ENCODE results near the gene PREP.
"Not testable (repeated sequence)": the region's sequence is repeated elsewhere in the genome, so short reads cannot be mapped to it uniquely, and the experiment has no call there.

Gene PREP

DNA sequence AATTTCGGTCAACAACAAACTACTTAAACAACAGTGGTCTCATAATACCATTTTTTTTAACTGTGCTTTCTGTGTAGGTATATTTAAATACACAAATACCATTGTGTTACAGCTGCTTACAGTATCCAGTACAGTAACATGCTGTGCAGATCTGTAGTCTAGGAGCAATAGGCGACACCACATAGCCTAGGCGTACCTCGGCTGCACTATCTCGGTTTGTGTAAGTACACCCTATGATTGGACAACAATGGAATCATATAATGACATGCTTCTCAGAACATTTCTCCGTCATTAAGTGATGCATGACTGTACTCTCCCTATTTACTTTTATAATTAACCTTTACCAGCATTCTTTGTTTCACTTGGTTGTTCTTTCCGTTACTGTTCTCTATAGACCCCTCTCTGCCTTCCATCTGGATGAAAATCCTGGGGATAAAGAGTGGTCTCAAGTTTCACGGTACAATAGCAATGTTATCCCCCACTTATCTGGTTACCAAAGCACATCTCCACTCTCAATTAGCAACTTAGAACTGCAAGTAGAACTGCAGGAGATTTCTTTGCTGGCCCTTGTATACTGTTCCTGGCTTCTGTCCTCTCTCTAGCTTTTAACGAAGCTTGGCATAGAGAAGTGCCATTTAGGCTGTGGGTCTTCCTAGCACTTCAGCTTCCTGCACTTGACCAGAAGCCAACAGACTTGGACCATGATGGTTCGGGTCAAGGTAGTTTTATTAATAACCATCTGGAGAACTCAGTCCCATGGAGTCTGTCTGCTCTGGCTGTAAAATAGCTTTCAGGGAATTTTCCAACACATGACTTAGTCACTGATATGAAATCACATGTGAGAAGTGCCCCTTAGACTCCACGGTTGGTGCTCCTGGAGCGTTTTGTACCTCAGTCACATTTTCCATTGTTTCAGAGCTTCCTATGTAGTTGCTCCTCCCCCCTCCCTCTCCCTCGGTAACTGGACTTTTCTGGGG is 142.7 kb downstream of the PREP start:
- no peak for DNase-seq

DNA sequence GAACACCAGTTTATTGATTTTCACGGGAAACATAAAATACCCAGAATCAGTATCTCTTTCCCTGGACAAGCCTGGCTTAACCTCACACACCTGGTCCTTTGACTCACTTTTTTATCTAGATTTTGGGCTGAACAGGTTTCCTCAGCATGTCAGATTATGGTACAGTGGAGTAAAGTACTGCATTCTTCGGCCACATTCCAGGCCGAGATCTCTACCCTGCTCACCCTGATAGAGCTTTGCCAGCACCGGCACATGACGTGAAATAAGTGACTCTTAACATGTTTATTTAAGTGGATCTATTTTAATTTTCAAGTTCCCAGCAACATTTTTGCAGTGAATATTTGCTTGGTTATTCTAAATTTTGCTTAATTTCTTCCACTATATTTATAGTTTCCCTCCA is 144.1 kb downstream of the PREP start:
- DNase-seq = no peak

DNA sequence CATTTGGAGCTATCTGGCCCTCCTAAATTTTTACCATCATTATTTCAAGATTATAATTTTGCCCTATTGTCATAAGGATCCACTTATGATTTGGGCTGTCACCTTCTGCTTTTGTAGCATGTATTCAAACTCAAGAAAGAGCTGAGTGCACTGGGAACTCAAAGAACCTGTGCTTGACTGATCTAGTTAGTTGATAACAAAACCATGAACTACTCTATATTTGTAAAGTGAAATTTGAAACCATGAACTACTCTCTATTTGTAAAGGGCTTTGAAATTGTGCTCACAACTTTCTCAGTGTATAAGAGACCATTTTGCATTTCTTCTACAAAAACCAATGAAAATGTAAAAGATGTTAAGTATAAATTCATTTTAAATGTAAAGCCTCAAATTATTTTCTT is 145.5 kb downstream of the PREP start:
- DNase-seq = no peak

DNA sequence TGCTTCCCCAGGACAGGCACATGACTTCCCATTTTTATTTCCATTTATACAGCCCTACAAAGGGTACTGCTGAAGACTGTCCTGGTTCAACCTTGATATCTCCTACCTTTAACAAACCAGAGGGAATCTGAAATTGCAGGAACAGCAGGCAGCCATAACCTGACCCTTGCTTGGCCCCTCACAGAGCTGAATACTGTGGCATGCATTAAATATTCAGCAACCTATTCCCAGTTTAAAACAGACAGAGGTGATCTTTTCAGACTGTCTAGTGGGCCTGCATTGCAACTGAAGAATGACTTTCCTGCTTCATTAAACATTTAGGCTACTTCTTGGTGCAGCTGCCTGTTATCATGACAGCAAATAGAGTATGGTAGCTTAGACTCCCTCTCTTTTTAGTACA is 146.3 kb downstream of the PREP start:
- DNase-seq = no peak

DNA sequence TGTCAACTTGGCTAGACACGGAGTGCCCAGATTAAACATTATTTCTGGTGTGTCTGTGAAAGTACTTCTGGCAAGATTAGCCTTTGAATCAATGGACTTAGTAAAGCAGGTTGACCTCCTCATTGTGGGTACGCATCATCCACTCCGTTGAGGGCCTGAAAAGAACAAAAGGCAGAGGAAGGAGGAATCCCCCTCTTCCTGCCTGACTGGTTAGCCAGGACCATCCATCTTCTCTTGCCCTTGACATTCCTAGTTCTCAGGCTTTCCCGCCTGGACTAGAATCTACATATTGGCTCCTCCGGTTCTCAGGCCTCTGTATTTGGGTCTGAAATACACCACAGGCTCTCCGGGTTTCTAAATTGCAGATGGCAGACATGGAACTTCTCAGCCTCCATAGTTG is 149.1 kb downstream of the PREP start:
- DNase-seq = no peak

DNA sequence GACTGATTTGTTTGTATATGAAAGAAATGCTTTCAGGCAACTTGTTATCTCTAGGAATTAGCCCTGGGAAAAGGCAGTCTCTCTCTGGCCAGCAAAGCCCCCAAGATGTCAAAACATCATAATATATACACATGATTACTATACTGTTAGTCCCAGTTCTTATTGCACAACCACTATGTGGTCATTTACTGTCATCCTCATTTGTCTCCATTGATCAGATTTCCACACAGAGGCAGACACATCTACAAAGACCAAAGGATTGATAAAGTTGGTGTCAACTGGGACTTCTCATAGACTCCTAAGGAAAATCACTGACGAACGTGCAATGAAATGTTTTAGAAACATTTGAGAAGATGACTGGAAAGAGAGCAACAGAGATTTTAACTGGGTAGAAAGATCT is 151.2 kb downstream of the PREP start:
- DNase-seq = no peak

DNA sequence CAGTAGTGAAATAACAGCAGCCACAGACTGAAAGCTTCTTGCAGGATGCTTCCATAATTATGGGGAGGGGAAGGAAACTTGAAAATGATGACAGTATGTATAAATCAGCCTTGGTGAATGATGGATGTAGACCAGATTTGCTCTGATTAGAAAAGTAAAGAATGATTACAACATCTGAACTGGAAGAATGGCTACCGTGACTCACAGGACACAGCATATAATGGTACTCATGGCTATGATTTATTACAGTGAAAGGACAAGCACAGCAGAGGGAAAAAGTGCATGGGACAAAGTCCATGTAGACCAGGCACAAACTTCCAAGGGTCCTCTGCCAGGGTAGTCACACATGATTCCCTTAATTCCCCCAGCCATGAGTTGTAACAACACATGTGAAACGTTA is 152.3 kb downstream of the PREP start:
- DNase-seq = no peak

DNA sequence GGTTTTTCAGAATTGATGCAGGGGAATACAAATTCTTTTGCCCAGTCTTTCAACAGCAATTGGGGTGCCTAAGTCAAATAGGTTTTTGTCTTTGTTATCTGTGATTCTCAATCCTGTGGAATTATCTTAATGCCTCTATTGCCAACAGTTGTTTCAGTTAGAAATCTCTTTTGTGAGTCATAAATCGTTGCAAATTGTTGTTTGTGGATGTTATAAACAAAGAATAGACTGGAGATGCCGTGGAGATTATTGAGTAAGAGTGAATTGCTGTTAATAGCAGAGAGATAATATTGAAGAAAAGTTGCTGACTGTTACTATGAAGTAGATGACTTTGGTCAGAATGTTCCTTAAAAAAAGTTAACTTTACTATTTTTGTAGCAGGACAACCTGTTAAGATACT is 159.4 kb downstream of the PREP start:
- no peak for DNase-seq

DNA sequence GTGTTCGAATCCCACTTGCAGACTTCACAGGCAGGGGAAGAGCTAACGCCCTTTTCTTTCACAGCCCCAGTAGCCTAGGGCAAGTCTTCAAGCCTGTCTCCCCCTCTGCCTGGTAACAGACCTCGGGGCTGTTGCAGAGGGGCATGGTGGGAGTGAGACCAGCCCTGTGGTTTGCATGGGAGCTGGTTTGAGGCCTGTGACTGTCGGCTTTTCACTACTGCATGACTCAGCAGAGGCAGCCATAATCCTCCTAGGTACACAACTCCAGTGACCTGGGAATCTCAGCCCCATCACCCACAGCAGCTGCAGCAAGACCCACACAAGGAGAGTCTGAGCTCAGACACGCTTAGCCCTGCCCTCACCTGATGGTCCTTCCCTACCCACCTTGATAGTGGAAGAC is 167.7 kb downstream of the PREP start:
- no peak for DNase-seq

DNA sequence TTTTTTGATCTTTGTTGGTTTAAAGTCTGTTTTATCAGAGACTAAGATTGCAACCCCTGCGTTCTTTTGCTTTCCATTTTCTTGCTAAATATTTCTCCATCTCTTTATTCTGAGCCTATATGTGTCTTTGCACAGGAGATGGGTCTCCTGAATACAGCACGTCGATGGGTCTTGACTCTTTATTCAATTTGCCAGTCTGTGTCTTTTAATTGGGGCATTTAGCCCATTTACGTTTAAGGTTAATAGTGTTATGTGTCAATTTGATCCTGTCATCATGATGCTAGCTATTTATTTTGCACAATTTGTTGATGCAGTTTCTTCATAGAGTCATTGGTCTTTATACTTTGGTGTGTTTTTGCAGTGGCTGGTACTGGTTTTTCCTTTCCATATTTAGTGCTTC is 171.1 kb downstream of the PREP start:
- not testable (repeated sequence) for DNase-seq
